Erythroblast (primary cell): ENCODE data around the gene HLA-B.
"Not testable (repeated sequence)": the region's sequence is repeated elsewhere in the genome, so short reads cannot be mapped to it uniquely, and the experiment has no call there.

Experiments
- GATA1 ChIP-seq: IDR thresholded peaks from 2 replicates; pipeline ENCODE4 v1.6.1; 2011; ENCODE audit warnings: low read depth, mild to moderate bottlenecking, control low read depth, low read length, moderate library complexity
- POLR2A ChIP-seq: IDR thresholded peaks from 2 replicates; pipeline ENCODE4 v1.6.1; 2011; ENCODE audit warnings: mild to moderate bottlenecking, low read length

GRCh38 chr6:31404061-31404364 lies 47.0 kb upstream of the HLA-B start:
- TF ChIP-seq POLR2A, GATA1: not testable (repeated sequence)
